Measurements from ENCODE around the gene CLMP.

The CLMP gene

GRCh38 chr11:123047266-123047946 lies 147.6 kb downstream of the CLMP start:
- Mint-ChIP-seq H3K9me3 (no peaks in the 10 kb centered on the region), H3K4me1 (ENCODE audit: low read depth) (no peaks in the 10 kb centered on the region), H3K4me3 (no peak overlapping the region), H3K27me3 (no peaks in the 10 kb centered on the region), H3K27ac (no peak overlapping the region), H3K36me3 (ENCODE audit: low read depth) (no peaks in the 10 kb centered on the region)

GRCh38 chr11:123046473-123047259 lies 148.4 kb downstream of the CLMP start:
- H3K36me3 Mint-ChIP-seq (ENCODE audit: low read depth): no peaks in the 10 kb centered on the region
- H3K27me3 Mint-ChIP-seq: no peaks in the 10 kb centered on the region
- H3K27ac Mint-ChIP-seq: no peak overlapping the region
- H3K4me1 Mint-ChIP-seq (ENCODE audit: low read depth): no peaks in the 10 kb centered on the region
- no peak overlapping the region for H3K4me3 Mint-ChIP-seq
- H3K9me3 Mint-ChIP-seq: no peaks in the 10 kb centered on the region

GRCh38 chr11:123045101-123045500 lies 149.9 kb downstream of the CLMP start:
- Mint-ChIP-seq H3K36me3 (ENCODE audit: low read depth) (no peaks in the 10 kb centered on the region), H3K4me1 (ENCODE audit: low read depth) (no peaks in the 10 kb centered on the region), H3K9me3 (no peaks in the 10 kb centered on the region), H3K27me3 (no peaks in the 10 kb centered on the region), H3K4me3 (no peak overlapping the region), H3K27ac (no peak overlapping the region)

GRCh38 chr11:123041185-123041584 lies 153.9 kb downstream of the CLMP start:
- H3K4me1 Mint-ChIP-seq (ENCODE audit: low read depth): no peaks in the 10 kb centered on the region
- H3K4me3 Mint-ChIP-seq: no peak overlapping the region
- H3K27me3 Mint-ChIP-seq: no peaks in the 10 kb centered on the region
- no peaks in the 10 kb centered on the region for H3K36me3 Mint-ChIP-seq (ENCODE audit: low read depth)
- H3K27ac Mint-ChIP-seq: no peak overlapping the region
- H3K9me3 Mint-ChIP-seq: no peaks in the 10 kb centered on the region

GRCh38 chr11:123040111-123040432 lies 155.0 kb downstream of the CLMP start:
- Mint-ChIP-seq H3K4me1 (ENCODE audit: low read depth) (no peaks in the 10 kb centered on the region), H3K36me3 (ENCODE audit: low read depth) (no peaks in the 10 kb centered on the region), H3K27ac (no peak overlapping the region), H3K9me3 (no peaks in the 10 kb centered on the region), H3K4me3 (no peak overlapping the region), H3K27me3 (peaks cover 4% of the 10 kb centered on the region)

GRCh38 chr11:123035831-123036230 lies 159.2 kb downstream of the CLMP start:
- Mint-ChIP-seq H3K4me1 (ENCODE audit: low read depth) (no peaks in the 10 kb centered on the region), H3K9me3 (no peaks in the 10 kb centered on the region), H3K27ac (no peak overlapping the region), H3K4me3 (no peak overlapping the region), H3K27me3 (peaks cover 4% of the 10 kb centered on the region), H3K36me3 (ENCODE audit: low read depth) (no peaks in the 10 kb centered on the region)

GRCh38 chr11:123034597-123034996 lies 160.5 kb downstream of the CLMP start:
- Mint-ChIP-seq H3K36me3 (ENCODE audit: low read depth) (no peaks in the 10 kb centered on the region), H3K4me3 (no peak overlapping the region)

GRCh38 chr11:123033895-123034294 lies 161.2 kb downstream of the CLMP start:
- H3K4me1 Mint-ChIP-seq (ENCODE audit: low read depth): no peaks in the 10 kb centered on the region
- peaks cover 4% of the 10 kb centered on the region for H3K27me3 Mint-ChIP-seq
- no peaks in the 10 kb centered on the region for H3K36me3 Mint-ChIP-seq (ENCODE audit: low read depth)
- H3K9me3 Mint-ChIP-seq: no peaks in the 10 kb centered on the region
- no peak overlapping the region for H3K4me3 Mint-ChIP-seq
- no peak overlapping the region for H3K27ac Mint-ChIP-seq

More at GRCh38 chr11:123034597-123034996, 160.5 kb downstream of the CLMP start:
- H3K4me1 Mint-ChIP-seq (ENCODE audit: low read depth): no peaks in the 10 kb centered on the region
- H3K27me3 Mint-ChIP-seq: peaks cover 4% of the 10 kb centered on the region
- no peak overlapping the region for H3K27ac Mint-ChIP-seq
- H3K9me3 Mint-ChIP-seq: no peaks in the 10 kb centered on the region

GRCh38 chr11:123030517-123030916 lies 164.5 kb downstream of the CLMP start:
- H3K27me3 Mint-ChIP-seq: no peaks in the 10 kb centered on the region
- H3K27ac Mint-ChIP-seq: no peak overlapping the region
- no peaks in the 10 kb centered on the region for H3K4me1 Mint-ChIP-seq (ENCODE audit: low read depth)
- no peaks in the 10 kb centered on the region for H3K9me3 Mint-ChIP-seq
- no peak overlapping the region for H3K4me3 Mint-ChIP-seq
- no peaks in the 10 kb centered on the region for H3K36me3 Mint-ChIP-seq (ENCODE audit: low read depth)

GRCh38 chr11:123020968-123021367 lies 174.1 kb downstream of the CLMP start:
- H3K4me3 Mint-ChIP-seq: no peak overlapping the region
- H3K27ac Mint-ChIP-seq: no peak overlapping the region
- H3K9me3 Mint-ChIP-seq: no peaks in the 10 kb centered on the region
- peaks cover 7% of the 10 kb centered on the region for H3K4me1 Mint-ChIP-seq (ENCODE audit: low read depth)
- peaks cover 4% of the 10 kb centered on the region for H3K27me3 Mint-ChIP-seq
- H3K36me3 Mint-ChIP-seq (ENCODE audit: low read depth): no peaks in the 10 kb centered on the region
